HepG2 (cell line): Measurements from ENCODE around the gene SNX30. TPM values are rescaled to one million over a fixed set of nuclear protein-coding genes. Genes with fewer than 3 reads are reported as not detected.

Experiments used
- ARNT ChIP-seq: fragments of 450-650 bp; IDR thresholded peaks from 2 replicates; pipeline ENCODE4 v1.6.1; 2017
- CEBPG ChIP-seq: IDR thresholded peaks from 2 replicates; pipeline ENCODE4 v1.6.1; 2016
- CEBPZ ChIP-seq: IDR thresholded peaks from 2 replicates; pipeline ENCODE4 v1.6.1; 2012; ENCODE audit warnings: low read length, improper control_type of control experiment
- ETV6 ChIP-seq: sonication (generic); formaldehyde crosslinking; conservative IDR thresholded peaks from 2 replicates; pipeline ENCODE4 v1.4.0; 2020; ENCODE audit warnings: missing genetic modification reagents
- FOSL1 ChIP-seq: sonication (generic); formaldehyde crosslinking; IDR thresholded peaks from 2 replicates; pipeline ENCODE4 v1.9.0; 2021; ENCODE audit warnings: missing genetic modification reagents, borderline replicate concordance
- GLI4 ChIP-seq: sonication (generic); formaldehyde crosslinking; IDR thresholded peaks from 2 replicates; pipeline ENCODE4 v1.5.1; 2020; ENCODE audit warnings: missing genetic modification reagents, mild to moderate bottlenecking, moderate library complexity, borderline replicate concordance
- HMGA1 ChIP-seq: sonication (generic); formaldehyde crosslinking; conservative IDR thresholded peaks from 2 replicates; pipeline ENCODE4 v1.4.0; 2020; ENCODE audit warnings: missing genetic modification reagents
- HNF4A ChIP-seq: sonication (generic); formaldehyde crosslinking; IDR thresholded peaks from 2 replicates; pipeline ENCODE4 v1.4.0; 2020; ENCODE audit warnings: missing genetic modification reagents
- NPAS2 ChIP-seq: sonication (generic); formaldehyde crosslinking; IDR thresholded peaks from 2 replicates; pipeline ENCODE4 v1.8.0; 2022; ENCODE audit warnings: mild to moderate bottlenecking, missing genetic modification reagents, borderline replicate concordance
- RARA ChIP-seq: IDR thresholded peaks from 2 replicates; pipeline ENCODE4 v1.6.1; 2016; ENCODE audit warnings: missing genetic modification reagents, missing compliant biosample characterization
- RORA ChIP-seq: sonication (generic); formaldehyde crosslinking; IDR thresholded peaks from 2 replicates; pipeline ENCODE4 v1.5.0; 2020; ENCODE audit warnings: mild to moderate bottlenecking, missing genetic modification reagents, moderate library complexity
- SSRP1 ChIP-seq: IDR thresholded peaks from 2 replicates; pipeline ENCODE4 v1.6.1; 2016; ENCODE audit warnings: control low read depth
- ZBTB20 ChIP-seq: sonication (generic); formaldehyde crosslinking; IDR thresholded peaks from 2 replicates; pipeline ENCODE4 v1.8.1; 2023; ENCODE audit warnings: missing genetic modification reagents, low read depth, mild to moderate bottlenecking, borderline replicate concordance
- ZNF143 ChIP-seq: sonication (generic); formaldehyde crosslinking; IDR thresholded peaks from 2 replicates; pipeline ENCODE4 v1.4.0; 2020; ENCODE audit warnings: missing genetic modification reagents
- ZNF331 ChIP-seq: sonication (generic); formaldehyde crosslinking; IDR thresholded peaks from 2 replicates; pipeline ENCODE4 v1.4.0; 2020; ENCODE audit warnings: missing genetic modification reagents
- ZNF496 ChIP-seq: sonication (generic); formaldehyde crosslinking; IDR thresholded peaks from 2 replicates; pipeline ENCODE4 v1.8.1; 2023; ENCODE audit warnings: mild to moderate bottlenecking, moderate library complexity, missing genetic modification reagents; ENCODE audit not compliant: insufficient replicate concordance
- ZNF503 ChIP-seq: sonication (generic); formaldehyde crosslinking; IDR thresholded peaks from 2 replicates; pipeline ENCODE4 v1.4.0; 2020; ENCODE audit warnings: missing genetic modification reagents
- ZSCAN9 ChIP-seq: IDR thresholded peaks from 2 replicates; pipeline ENCODE4 v1.6.1; 2016; ENCODE audit warnings: borderline replicate concordance
- polyA plus RNA-seq, 8 experiments: library from polyadenylated mRNA; depleted of rRNA in 3 of 8; stranded (reverse) in 7 of 8; unstranded in 1 of 8; fragments of >200 nt; fragmentation: Illumina TruSeq in 4 of 8; extraction: Trizol in 4 of 8; gene quantifications; 2 replicates each; pipeline versions ENCODE4 v1.2.1 to v1.2.3, GENCODE V29; 2011 to 2016; ENCODE audit warnings: low read depth in 4 of 8, missing spikeins in 1 of 8, mixed read lengths in 1 of 8; ENCODE audit not compliant: insufficient read depth in 1 of 8
- total RNA-seq, 5 experiments: library from RNA; depleted of rRNA; stranded (reverse); fragments of >200 nt; fragmentation: Illumina TruSeq; extraction: Trizol; gene quantifications; 2 replicates each; pipeline ENCODE4 v1.2.3, GENCODE V29; 2016; ENCODE audit warnings: low read depth in 1 of 5
- TF ChIP-seq, protein P1 (sequence below): sonication (generic); formaldehyde crosslinking; IDR thresholded peaks from 2 replicates; pipeline ENCODE4 v1.5.1; 2020; ENCODE audit warnings: mild to moderate bottlenecking, missing genetic modification reagents, borderline replicate concordance
- TF ChIP-seq, protein P2 (sequence below): IDR thresholded peaks from 2 replicates; pipeline ENCODE4 v1.6.1; 2016; ENCODE audit warnings: missing genetic modification reagents, missing compliant biosample characterization

SNX30 gene
- total and polyA plus RNA-seq, 2 of the 13 experiments (the other 11 are each of a cell fraction or from before 2014, with no cell fraction given), result 4.4 to 12.4 TPM

GRCh38 chr9:112750016-112750763 lies at the start of gene SNX30 (continued):
- TF ChIP-seq HMGA1 (CRISPR knock-in tag) (no peak), ZNF503 (CRISPR knock-in tag) (no peak), SSRP1 (CRISPR knock-in tag) (no peak), CEBPZ (no peak), ZSCAN9 (CRISPR knock-in tag) (peak; percentile 84; the same call in 1 of the 2 replicates), ZBTB20 (CRISPR knock-in tag) (no peak), RARA (peak; percentile 50), RORA (CRISPR knock-in tag) (no peak), ARNT (no peak), GLI4 (CRISPR knock-in tag) (no peak), ZNF143 (CRISPR knock-in tag) (peak; percentile 51), ZNF331 (CRISPR knock-in tag) (peak; percentile 89), NPAS2 (no peak), ETV6 (CRISPR knock-in tag) (peak; percentile 70), ZNF496 (CRISPR knock-in tag) (no peak), FOSL1 (CRISPR knock-in tag) (no peak), CEBPG (CRISPR knock-in tag) (0 out of 2 replicates have a peak, but pooled peaks have one; percentile 30), HNF4A (CRISPR knock-in tag) (0 out of 2 replicates have a peak, but pooled peaks have one; percentile 20)
- TF ChIP-seq, protein P1, sequence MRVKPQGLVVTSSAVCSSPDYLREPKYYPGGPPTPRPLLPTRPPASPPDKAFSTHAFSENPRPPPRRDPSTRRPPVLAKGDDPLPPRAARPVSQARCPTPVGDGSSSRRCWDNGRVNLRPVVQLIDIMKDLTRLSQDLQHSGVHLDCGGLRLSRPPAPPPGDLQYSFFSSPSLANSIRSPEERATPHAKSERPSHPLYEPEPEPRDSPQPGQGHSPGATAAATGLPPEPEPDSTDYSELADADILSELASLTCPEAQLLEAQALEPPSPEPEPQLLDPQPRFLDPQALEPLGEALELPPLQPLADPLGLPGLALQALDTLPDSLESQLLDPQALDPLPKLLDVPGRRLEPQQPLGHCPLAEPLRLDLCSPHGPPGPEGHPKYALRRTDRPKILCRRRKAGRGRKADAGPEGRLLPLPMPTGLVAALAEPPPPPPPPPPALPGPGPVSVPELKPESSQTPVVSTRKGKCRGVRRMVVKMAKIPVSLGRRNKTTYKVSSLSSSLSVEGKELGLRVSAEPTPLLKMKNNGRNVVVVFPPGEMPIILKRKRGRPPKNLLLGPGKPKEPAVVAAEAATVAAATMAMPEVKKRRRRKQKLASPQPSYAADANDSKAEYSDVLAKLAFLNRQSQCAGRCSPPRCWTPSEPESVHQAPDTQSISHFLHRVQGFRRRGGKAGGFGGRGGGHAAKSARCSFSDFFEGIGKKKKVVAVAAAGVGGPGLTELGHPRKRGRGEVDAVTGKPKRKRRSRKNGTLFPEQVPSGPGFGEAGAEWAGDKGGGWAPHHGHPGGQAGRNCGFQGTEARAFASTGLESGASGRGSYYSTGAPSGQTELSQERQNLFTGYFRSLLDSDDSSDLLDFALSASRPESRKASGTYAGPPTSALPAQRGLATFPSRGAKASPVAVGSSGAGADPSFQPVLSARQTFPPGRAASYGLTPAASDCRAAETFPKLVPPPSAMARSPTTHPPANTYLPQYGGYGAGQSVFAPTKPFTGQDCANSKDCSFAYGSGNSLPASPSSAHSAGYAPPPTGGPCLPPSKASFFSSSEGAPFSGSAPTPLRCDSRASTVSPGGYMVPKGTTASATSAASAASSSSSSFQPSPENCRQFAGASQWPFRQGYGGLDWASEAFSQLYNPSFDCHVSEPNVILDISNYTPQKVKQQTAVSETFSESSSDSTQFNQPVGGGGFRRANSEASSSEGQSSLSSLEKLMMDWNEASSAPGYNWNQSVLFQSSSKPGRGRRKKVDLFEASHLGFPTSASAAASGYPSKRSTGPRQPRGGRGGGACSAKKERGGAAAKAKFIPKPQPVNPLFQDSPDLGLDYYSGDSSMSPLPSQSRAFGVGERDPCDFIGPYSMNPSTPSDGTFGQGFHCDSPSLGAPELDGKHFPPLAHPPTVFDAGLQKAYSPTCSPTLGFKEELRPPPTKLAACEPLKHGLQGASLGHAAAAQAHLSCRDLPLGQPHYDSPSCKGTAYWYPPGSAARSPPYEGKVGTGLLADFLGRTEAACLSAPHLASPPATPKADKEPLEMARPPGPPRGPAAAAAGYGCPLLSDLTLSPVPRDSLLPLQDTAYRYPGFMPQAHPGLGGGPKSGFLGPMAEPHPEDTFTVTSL, result 0 out of 2 replicates have a peak, but pooled peaks have one; percentile 39
- TF ChIP-seq, protein P2, sequence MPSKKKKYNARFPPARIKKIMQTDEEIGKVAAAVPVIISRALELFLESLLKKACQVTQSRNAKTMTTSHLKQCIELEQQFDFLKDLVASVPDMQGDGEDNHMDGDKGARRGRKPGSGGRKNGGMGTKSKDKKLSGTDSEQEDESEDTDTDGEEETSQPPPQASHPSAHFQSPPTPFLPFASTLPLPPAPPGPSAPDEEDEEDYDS, result peak; percentile 60
